ENCODE results near the gene LRP1.
A peak's percentile ranks its signal among the peaks of the same experiment; 100 is the strongest.

GRCh38 chr12:57090924-57091637 lies 37.2 kb upstream of the LRP1 start:
- TF ChIP-seq POLR2A (IDR thresholded peaks at IDR 0.05) (no peak), CTCF (IDR thresholded peaks at IDR 0.05) (peak in 2 of 4 experiments; percentile 13 to 30)

All from prostate gland (tissue), 2 donors.